Spinal cord (tissue), 10 donors: ENCODE data around the gene ERBB4. TPM values are rescaled to one million over a fixed set of nuclear protein-coding genes. Genes with fewer than 3 reads are reported as not detected.
"Not testable (repeated sequence)": the region's sequence is repeated elsewhere in the genome, so short reads cannot be mapped to it uniquely, and the experiment has no call there.

Source experiments
- DNase-seq, 6 donors: peaks; one replicate each; pipeline versions ENCODE4 v3.0.0 to v3.0.0-alpha.2; 2013 to 2015; ENCODE audit warnings: low spot score in 6 of 6, low read depth in 4 of 6
- H3K27ac ChIP-seq: one replicate; pipeline ENCODE4 v1.5.1; 2013; ENCODE audit warnings: low read depth, low read length, control low read depth
- H3K27me3 ChIP-seq: one replicate; pipeline ENCODE4 v1.6.1; 2013; ENCODE audit warnings: low read length; ENCODE audit not compliant: control insufficient read depth, insufficient read depth
- H3K36me3 ChIP-seq: one replicate; pipeline ENCODE4 v1.6.1; 2013; ENCODE audit warnings: low read length; ENCODE audit not compliant: control insufficient read depth, insufficient read depth
- H3K4me1 ChIP-seq: one replicate; pipeline ENCODE4 v1.6.1; 2013; ENCODE audit warnings: low read length; ENCODE audit not compliant: control insufficient read depth, insufficient read depth
- H3K4me3 ChIP-seq: one replicate; pipeline ENCODE4 v1.5.1; 2013; ENCODE audit warnings: low read depth, low read length, control low read depth
- H3K9me3 ChIP-seq: one replicate; pipeline ENCODE4 v1.6.1; 2013; ENCODE audit warnings: low read length; ENCODE audit not compliant: control insufficient read depth, insufficient read depth
- WGBS: methylation state at CpG from one replicate; pipeline ENCODE4 v1.1.5; 2013; ENCODE audit warnings: missing lambda C conversion rate; ENCODE audit not compliant: insufficient coverage; 5-methylcytosine and 5-hydroxymethylcytosine counted together
- polyA plus RNA-seq, 2 donors: library from polyadenylated mRNA; unstranded; fragments of 120-200 nt; gene quantifications; one replicate each; pipeline ENCODE4 v1.2.1, GENCODE V29; 2013; ENCODE audit not compliant: insufficient read length in 2 of 2
- total RNA-seq, 2 donors: library from RNA; depleted of rRNA in 1 of 2; stranded (reverse); fragments of 120-200 nt in 1 of 2; fragments of >200 nt in 1 of 2; gene quantifications; one replicate each; pipeline versions ENCODE4 v1.2.3 to v1.2.4, GENCODE V29; 2013 to 2014
- donor health status: healthy.

The ERBB4 gene
- total and polyA plus RNA-seq, 4 donors = 14.4 to 41.7 (median 20.8) TPM

DNA sequence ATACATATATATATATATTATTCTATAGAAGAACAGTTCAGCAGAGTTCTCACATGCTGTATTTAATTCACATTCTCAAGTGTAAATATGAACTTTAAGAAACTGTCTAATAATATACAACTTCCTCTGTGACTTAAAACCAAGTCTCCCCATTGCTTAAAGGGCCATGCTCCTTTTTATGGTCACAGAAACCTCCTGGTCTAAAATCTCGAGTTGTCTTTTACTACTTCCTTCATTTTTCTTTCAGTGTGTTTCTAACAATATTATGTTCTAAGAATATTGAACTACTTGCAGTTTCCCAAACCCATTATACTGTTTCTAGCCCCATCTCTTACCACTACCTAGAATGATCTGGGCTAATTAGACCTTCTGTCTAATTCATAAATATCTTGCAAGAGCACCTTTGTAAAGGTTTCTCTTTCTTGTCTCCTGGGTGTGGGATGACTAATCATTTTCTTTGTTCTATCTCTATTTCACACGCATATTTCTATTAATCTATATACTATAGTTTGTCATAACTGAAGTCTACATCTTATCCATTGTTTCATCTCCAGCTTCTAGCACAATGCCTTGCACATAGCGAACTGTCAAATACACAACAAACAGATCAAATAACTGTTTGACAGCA is 48.8 kb downstream of the ERBB4 start:
- Histone ChIP-seq H3K36me3 (no peaks in the 10 kb centered on the region), H3K4me1 (no peaks in the 10 kb centered on the region), H3K4me3 (no peak overlapping the region), H3K9me3 (no peaks in the 10 kb centered on the region), H3K27me3 (no peaks in the 10 kb centered on the region), H3K27ac (no peak overlapping the region)
- 100% methylated on average over 1 of the region's 3 CpGs for WGBS
- DNase-seq = no peak

DNA sequence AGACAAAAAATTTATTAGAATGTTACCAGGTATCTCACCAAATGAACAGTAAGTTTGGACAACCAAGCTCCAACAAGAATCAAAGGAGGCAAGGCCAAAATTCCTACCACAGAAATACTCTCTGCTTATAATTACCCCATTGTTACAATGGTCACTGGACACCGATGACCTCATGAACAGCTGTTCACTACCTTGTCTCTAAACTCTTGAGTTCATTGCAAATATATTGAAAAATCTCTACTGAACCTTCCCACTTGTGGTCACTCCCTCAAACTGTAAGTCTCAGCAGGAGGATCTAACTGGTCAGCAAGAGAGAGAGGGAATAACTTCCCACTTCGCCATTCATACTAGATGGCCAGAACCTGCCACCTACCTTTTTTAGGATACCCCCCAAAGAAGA is 50.0 kb downstream of the ERBB4 start:
- no peak for DNase-seq
- Histone ChIP-seq H3K9me3 (no peaks in the 10 kb centered on the region), H3K27ac (no peak overlapping the region), H3K4me1 (no peaks in the 10 kb centered on the region), H3K36me3 (no peaks in the 10 kb centered on the region), H3K27me3 (no peaks in the 10 kb centered on the region), H3K4me3 (no peak overlapping the region)
- WGBS = 90% methylated on average over 1 of the region's 2 CpGs

- WGBS = 86% methylated on average over 4 of the region's 4 CpGs
- Histone ChIP-seq H3K4me1 (no peaks in the 10 kb centered on the region), H3K9me3 (no peaks in the 10 kb centered on the region), H3K36me3 (no peaks in the 10 kb centered on the region), H3K27me3 (no peaks in the 10 kb centered on the region), H3K27ac (no peak overlapping the region), H3K4me3 (no peak overlapping the region)
- no peak for DNase-seq
Measured at GRCh38 chr2:212484563-212485080, 54.0 kb downstream of the ERBB4 start.

DNA sequence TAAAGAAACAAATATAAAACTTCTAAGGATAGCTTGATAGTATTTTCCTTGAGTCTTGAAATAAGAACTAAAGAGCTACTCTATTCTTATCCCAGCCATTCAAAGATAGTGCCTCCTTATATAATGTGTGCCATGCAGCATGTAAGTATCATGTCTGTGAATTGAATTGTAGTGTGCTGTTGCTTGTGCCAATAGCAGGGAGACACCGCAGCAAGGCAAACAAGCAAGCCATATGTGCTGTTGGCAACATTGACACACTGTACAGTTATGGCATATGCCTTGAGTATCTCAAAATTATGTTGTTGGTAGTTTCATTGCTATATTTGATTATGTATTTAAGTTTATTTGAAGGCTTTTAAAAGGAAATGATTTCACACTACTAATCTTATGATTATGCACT is 58.2 kb downstream of the ERBB4 start:
- H3K27me3 ChIP-seq = no peaks in the 10 kb centered on the region
- no peaks in the 10 kb centered on the region for H3K36me3 ChIP-seq
- DNase-seq = peak in 2 of 6 donors; percentile 61 to 93
- no CpG with 5 or more reads among the region's 1 CpG for WGBS
- no peaks in the 10 kb centered on the region for H3K4me1 ChIP-seq
- H3K27ac ChIP-seq = no peak overlapping the region
- H3K9me3 ChIP-seq = no peaks in the 10 kb centered on the region
- no peak overlapping the region for H3K4me3 ChIP-seq

GRCh38 chr2:212477571-212477970 is 61.0 kb downstream of the ERBB4 start:
- 67% methylated on average over 1 of the region's 2 CpGs for WGBS
- H3K4me3 ChIP-seq = no peak overlapping the region
- no peaks in the 10 kb centered on the region for H3K4me1 ChIP-seq
- peak in 2 of 6 donors; percentile 76 to 79 for DNase-seq
- no peaks in the 10 kb centered on the region for H3K36me3 ChIP-seq
- no peaks in the 10 kb centered on the region for H3K27me3 ChIP-seq
- no peaks in the 10 kb centered on the region for H3K9me3 ChIP-seq
- no peak overlapping the region for H3K27ac ChIP-seq

DNA sequence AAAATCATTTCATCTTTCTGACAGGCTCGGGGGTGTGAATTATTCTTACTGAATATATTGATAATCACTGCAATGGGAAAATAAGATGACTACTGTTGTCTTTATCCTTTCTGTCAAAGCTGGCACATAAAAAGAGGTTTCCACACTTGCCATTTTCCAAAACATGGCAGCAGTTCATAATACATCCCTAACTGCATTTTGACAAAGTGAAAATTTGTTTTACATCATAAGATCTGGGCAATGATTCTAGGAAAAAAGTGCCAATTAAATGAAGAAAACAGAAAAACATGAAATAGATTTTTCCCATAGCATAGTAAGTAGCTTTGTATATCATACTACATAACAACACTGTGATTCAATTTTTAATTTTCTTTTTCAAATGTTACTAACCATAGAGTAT is 65.4 kb downstream of the ERBB4 start:
- no peak overlapping the region for H3K4me3 ChIP-seq
- H3K9me3 ChIP-seq = no peaks in the 10 kb centered on the region
- peak in 1 of 6 donors; percentile 84 for DNase-seq
- no peak overlapping the region for H3K27ac ChIP-seq
- no peaks in the 10 kb centered on the region for H3K4me1 ChIP-seq
- WGBS = no CpG with 5 or more reads among the region's 1 CpG
- H3K27me3 ChIP-seq = no peaks in the 10 kb centered on the region
- no peaks in the 10 kb centered on the region for H3K36me3 ChIP-seq

GRCh38 chr2:212467551-212467950 is 71.1 kb downstream of the ERBB4 start:
- H3K27me3 ChIP-seq, DNase-seq, H3K4me3 ChIP-seq, H3K4me1 ChIP-seq, H3K9me3 ChIP-seq, H3K36me3 ChIP-seq, H3K27ac ChIP-seq: not testable (repeated sequence)
- WGBS = 81% methylated on average over 2 of the region's 2 CpGs

- peaks cover 3% of the 10 kb centered on the region for H3K9me3 ChIP-seq
- H3K36me3 ChIP-seq = no peaks in the 10 kb centered on the region
- no peak overlapping the region for H3K27ac ChIP-seq
- H3K4me1 ChIP-seq = no peaks in the 10 kb centered on the region
- H3K4me3 ChIP-seq = no peak overlapping the region
- no peak for DNase-seq
- H3K27me3 ChIP-seq = no peaks in the 10 kb centered on the region
- WGBS = 100% methylated on average over 1 of the region's 1 CpG
Measured at GRCh38 chr2:212465456-212465855, 73.1 kb downstream of the ERBB4 start.

DNA sequence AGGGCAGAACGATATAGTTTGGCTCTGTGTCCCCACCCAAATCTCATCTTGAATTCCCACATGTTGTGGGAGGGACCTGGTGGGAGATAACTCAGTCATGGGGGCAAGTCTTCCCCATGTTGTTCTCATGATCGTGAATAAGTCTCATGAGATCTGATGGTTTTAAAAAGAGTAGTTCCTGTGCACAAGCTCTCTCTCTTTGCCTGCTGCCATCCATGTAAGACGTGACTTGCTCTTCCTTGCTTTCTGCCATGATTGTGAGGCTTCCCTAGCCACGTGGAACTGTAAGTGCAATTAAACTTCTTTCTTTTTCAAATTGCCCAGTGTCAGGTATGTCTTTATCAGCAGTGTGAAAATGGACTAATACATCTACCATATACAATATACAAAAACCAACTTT is 76.9 kb downstream of the ERBB4 start:
- H3K4me3 ChIP-seq, H3K36me3 ChIP-seq, H3K4me1 ChIP-seq, DNase-seq, H3K9me3 ChIP-seq, H3K27ac ChIP-seq, H3K27me3 ChIP-seq: not testable (repeated sequence)
- 94% methylated on average over 2 of the region's 4 CpGs for WGBS

- H3K36me3 ChIP-seq = no peaks in the 10 kb centered on the region
- DNase-seq = no peak
- no peaks in the 10 kb centered on the region for H3K9me3 ChIP-seq
- no peaks in the 10 kb centered on the region for H3K27me3 ChIP-seq
- H3K4me1 ChIP-seq = no peaks in the 10 kb centered on the region
- no CpG with 5 or more reads among the region's 3 CpGs for WGBS
- H3K4me3 ChIP-seq = no peak overlapping the region
- H3K27ac ChIP-seq = no peak overlapping the region
Measured at GRCh38 chr2:212454149-212454548, 84.5 kb downstream of the ERBB4 start.
